ENCODE data around the gene DOCK2.

GRCh38 chr5:169751490-169751889, 114.4 kb downstream of the DOCK2 start:
- TF ChIP-seq CTCF (IDR thresholded peaks at IDR 0.05) (no peak), USF2 (CRISPR knock-in tag; IDR thresholded peaks at IDR 0.05) (no peak), SMAD3 (CRISPR knock-in tag; IDR thresholded peaks at IDR 0.05; ENCODE audit: borderline replicate concordance) (no peak), ELF4 (CRISPR knock-in tag; IDR thresholded peaks at IDR 0.05; ENCODE audit: low read depth) (no peak), TCF7 (CRISPR knock-in tag; IDR thresholded peaks at IDR 0.05; ENCODE audit: low read depth) (no peak), NFYB (CRISPR knock-in tag; conservative IDR thresholded peaks at IDR 0.05; ENCODE audit: low read depth) (no peak), NR2C2 (CRISPR knock-in tag; IDR thresholded peaks at IDR 0.05) (no peak), ARID4B (CRISPR knock-in tag; IDR thresholded peaks at IDR 0.05; ENCODE audit: borderline replicate concordance) (no peak)

All from WTC11 (cell line).